Neural progenitor cell (in vitro differentiated cells): ENCODE measurements around the gene NEAT1. TPM values are rescaled to one million over a fixed set of nuclear protein-coding genes. Genes with fewer than 3 reads are reported as not detected.
A peak's percentile ranks its signal among the peaks of the same experiment; 100 is the strongest.

Source experiments
- DNase-seq: peaks from one replicate; pipeline ENCODE4 v3.0.0-alpha.2; 2016; ENCODE audit warnings: low spot score
- H2AFZ ChIP-seq: fragments of 200-600 bp; sonication (generic); replicated peaks from 2 replicates; pipeline ENCODE4 v1.6.1; 2016; ENCODE audit warnings: antibody characterized with exemption
- H3F3A ChIP-seq: fragments of 200-600 bp; sonication (generic); 2 replicates; pipeline ENCODE4 v1.6.1; 2016; ENCODE audit warnings: antibody characterized with exemption, low read depth
- H3K27ac ChIP-seq: fragments of 200-600 bp; sonication (generic); 2 replicates; pipeline ENCODE4 v1.5.1; 2016; ENCODE audit warnings: mild to moderate bottlenecking
- H3K27me3 ChIP-seq: fragments of 200-600 bp; sonication (generic); 2 replicates; pipeline ENCODE4 v1.6.1; 2016; ENCODE audit warnings: mild to moderate bottlenecking, moderate library complexity
- H3K36me3 ChIP-seq: fragments of 200-600 bp; sonication (generic); 2 replicates; pipeline ENCODE4 v1.5.1; 2016
- H3K4me1 ChIP-seq: fragments of 200-600 bp; sonication (generic); 2 replicates; pipeline ENCODE4 v1.6.1; 2016; ENCODE audit warnings: mixed run types
- H3K4me2 ChIP-seq: fragments of 200-600 bp; sonication (generic); 2 replicates; pipeline ENCODE4 v1.6.1; 2016
- H3K4me3 ChIP-seq: fragments of 200-600 bp; sonication (generic); 2 replicates; pipeline ENCODE4 v1.5.1; 2016
- H3K79me2 ChIP-seq: fragments of 200-600 bp; sonication (generic); 2 replicates; pipeline ENCODE4 v1.6.1; 2016; ENCODE audit warnings: low read depth
- H3K9ac ChIP-seq: fragments of 200-600 bp; sonication (generic); 2 replicates; pipeline ENCODE4 v1.6.1; 2016
- H3K9me3 ChIP-seq: fragments of 200-600 bp; sonication (generic); 2 replicates; pipeline ENCODE4 v1.5.1; 2016; ENCODE audit warnings: low read depth
- H4K20me1 ChIP-seq: fragments of 200-600 bp; sonication (generic); 2 replicates; pipeline ENCODE4 v1.6.1; 2016; ENCODE audit warnings: low read depth
- H3K27ac Mint-ChIP-seq: 3 replicates; pipeline ENCODE4 v1.8.0; 2021; ENCODE audit warnings: mixed read lengths
- H3K27me3 Mint-ChIP-seq: 2 replicates; pipeline ENCODE4 v1.8.0; 2022; ENCODE audit warnings: low read depth, mild to moderate bottlenecking, inconsistent platforms, moderate library complexity, mixed read lengths; ENCODE audit not compliant: insufficient read depth
- H3K36me3 Mint-ChIP-seq: 3 replicates; pipeline ENCODE4 v1.8.0; 2021; ENCODE audit warnings: mixed read lengths
- H3K4me1 Mint-ChIP-seq: 3 replicates; pipeline ENCODE4 v1.8.0; 2021; ENCODE audit warnings: mixed read lengths
- H3K4me3 Mint-ChIP-seq: 3 replicates; pipeline ENCODE4 v1.8.0; 2021; ENCODE audit warnings: mild to moderate bottlenecking, moderate library complexity, mixed read lengths
- H3K9me3 Mint-ChIP-seq: 3 replicates; pipeline ENCODE4 v1.8.0; 2020; ENCODE audit warnings: mixed read lengths
- CTCF ChIP-seq: fragments of 200-600 bp; sonication (generic); IDR thresholded peaks from 2 replicates; pipeline ENCODE4 v1.5.1; 2017; ENCODE audit warnings: antibody characterized with exemption, mild to moderate bottlenecking
- EZH2 ChIP-seq: fragments of 200-600 bp; sonication (generic); IDR thresholded peaks from 2 replicates; pipeline ENCODE4 v1.6.1; 2017; ENCODE audit warnings: antibody characterized with exemption, mild to moderate bottlenecking, moderate library complexity
- EZH2phosphoT487 ChIP-seq: fragments of 200-600 bp; sonication (generic); IDR thresholded peaks from 2 replicates; pipeline ENCODE4 v1.6.1; 2017; ENCODE audit warnings: antibody characterized with exemption
- total RNA-seq: library from RNA; depleted of rRNA; stranded (reverse); fragments of >200 nt; gene quantifications from 2 replicates; pipeline ENCODE4 v1.2.3, GENCODE V29; 2015; ENCODE audit warnings: low replicate concordance

The NEAT1 gene
- total RNA-seq, 1 donor from 2014 or later, result 4.0 TPM

GRCh38 chr11:65474864-65475263 is 52.3 kb downstream of the NEAT1 start:
- no peak overlapping the region for H3K27ac Mint-ChIP-seq
- H3K9me3 ChIP-seq, result no peaks in the 10 kb centered on the region
- H3K27me3 Mint-ChIP-seq, result peaks cover 4% of the 10 kb centered on the region
- H3K4me1 ChIP-seq, result peaks cover 27% of the 10 kb centered on the region
- peaks cover 77% of the 10 kb centered on the region for H3K79me2 ChIP-seq
- H3K9me3 Mint-ChIP-seq, result no peaks in the 10 kb centered on the region
- H3K4me3 ChIP-seq, result no peak overlapping the region
- DNase-seq, result no peak
- H3K9ac ChIP-seq, result no peak overlapping the region
- H2AFZ ChIP-seq, result no peak overlapping the region
- H4K20me1 ChIP-seq, result no peaks in the 10 kb centered on the region
- no peaks in the 10 kb centered on the region for H3K27me3 ChIP-seq
- peaks cover 33% of the 10 kb centered on the region for H3K4me1 Mint-ChIP-seq
- no peak for TF ChIP-seq EZH2phosphoT487
- H3K27ac ChIP-seq, result no peak overlapping the region
- H3K36me3 ChIP-seq, result no peaks in the 10 kb centered on the region
- no peak overlapping the region for H3K4me2 ChIP-seq
- H3K4me3 Mint-ChIP-seq, result no peak overlapping the region
- H3F3A ChIP-seq, result peaks cover 23% of the 10 kb centered on the region
- no peaks in the 10 kb centered on the region for H3K36me3 Mint-ChIP-seq

GRCh38 chr11:65476632-65477148 is 54.1 kb downstream of the NEAT1 start:
- Histone ChIP-seq H3K4me1 (peaks cover 30% of the 10 kb centered on the region), H3K4me2 (peak overlapping the region; percentile 91), H3K36me3 (no peaks in the 10 kb centered on the region), H3K27ac (peak overlapping the region; percentile 56), H2AFZ (peak overlapping the region; percentile 34), H3K9ac (peak overlapping the region; percentile 86), H4K20me1 (no peaks in the 10 kb centered on the region), H3K27me3 (no peaks in the 10 kb centered on the region), H3F3A (peaks cover 30% of the 10 kb centered on the region), H3K79me2 (peaks cover 87% of the 10 kb centered on the region), H3K4me3 (peak overlapping the region; percentile 60), H3K9me3 (no peaks in the 10 kb centered on the region)
- H3K4me3 Mint-ChIP-seq, result peak overlapping the region; percentile 89
- no peaks in the 10 kb centered on the region for H3K36me3 Mint-ChIP-seq
- DNase-seq, result no peak
- H3K27me3 Mint-ChIP-seq, result peaks cover 4% of the 10 kb centered on the region
- H3K9me3 Mint-ChIP-seq, result no peaks in the 10 kb centered on the region
- H3K4me1 Mint-ChIP-seq, result peaks cover 39% of the 10 kb centered on the region
- TF ChIP-seq EZH2 (no peak), CTCF (no peak), EZH2phosphoT487 (no peak)
- H3K27ac Mint-ChIP-seq, result peak overlapping the region; percentile 97

- H2AFZ ChIP-seq, result peak overlapping the region; percentile 34
- peaks cover 39% of the 10 kb centered on the region for H3K4me1 Mint-ChIP-seq
Measured at GRCh38 chr11:65477149-65477965, 54.8 kb downstream of the NEAT1 start.

More at GRCh38 chr11:65477149-65477965, 54.8 kb downstream of the NEAT1 start:
- Histone ChIP-seq H3K4me2 (peak overlapping the region; percentile 91), H3F3A (peaks cover 30% of the 10 kb centered on the region), H3K9me3 (no peaks in the 10 kb centered on the region), H3K27ac (peak overlapping the region; percentile 87), H3K79me2 (peaks cover 82% of the 10 kb centered on the region), H3K27me3 (no peaks in the 10 kb centered on the region), H3K4me1 (peaks cover 30% of the 10 kb centered on the region), H4K20me1 (no peaks in the 10 kb centered on the region), H3K9ac (peak overlapping the region; percentile 86), H3K4me3 (peak overlapping the region; percentile 60), H3K36me3 (no peaks in the 10 kb centered on the region)
- peaks cover 6% of the 10 kb centered on the region for H3K27me3 Mint-ChIP-seq
- peak; percentile 95 for DNase-seq
- peak overlapping the region; percentile 100 for H3K27ac Mint-ChIP-seq
- peak overlapping the region; percentile 89 for H3K4me3 Mint-ChIP-seq
- no peaks in the 10 kb centered on the region for H3K9me3 Mint-ChIP-seq
- no peak for TF ChIP-seq EZH2phosphoT487
- TF ChIP-seq CTCF, result no peak
- no peak for TF ChIP-seq EZH2
- H3K36me3 Mint-ChIP-seq, result no peaks in the 10 kb centered on the region
